Fibroblast of lung (primary cell): ENCODE data around the gene CLCA1.

Source experiments
- EZH2 ChIP-seq: IDR thresholded peaks from 2 replicates; pipeline ENCODE4 v1.5.1; 2012; ENCODE audit warnings: low read length, control low read depth, mild to moderate bottlenecking; ENCODE audit errors: missing control alignments
- TF ChIP-seq, protein P1 (sequence below), 2 donors: IDR thresholded peaks in 1 of 2; conservative IDR thresholded peaks in 1 of 2; 1 replicate in 1 of 2; 2 replicates in 1 of 2; pipeline ENCODE4 v1.5.1; 2011 to 2012; ENCODE audit warnings: low read length in 2 of 2, control low read depth in 1 of 2, inconsistent platforms in 1 of 2, low read depth in 1 of 2, mild to moderate bottlenecking in 1 of 2

DNA sequence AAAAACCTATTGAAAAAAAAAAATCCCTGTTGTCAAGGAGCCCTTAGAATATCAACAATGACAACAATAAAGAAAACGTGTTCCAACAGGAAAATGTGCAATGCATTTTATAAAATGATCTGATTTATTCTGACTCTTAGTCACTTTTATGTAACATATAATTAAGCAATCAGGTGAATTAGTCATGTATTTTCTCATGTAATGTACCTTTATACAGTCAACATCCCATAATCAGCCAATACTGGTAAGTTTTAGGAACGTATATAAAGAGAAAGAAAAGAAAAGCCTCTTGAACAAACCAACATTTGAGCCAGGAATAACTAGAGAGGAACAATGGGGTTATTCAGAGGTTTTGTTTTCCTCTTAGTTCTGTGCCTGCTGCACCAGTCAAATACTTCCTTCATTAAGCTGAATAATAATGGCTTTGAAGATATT lies 78.1 kb downstream of the CLCA1 start, which contains the start of gene CLCA4:
- TF ChIP-seq, protein P1, sequence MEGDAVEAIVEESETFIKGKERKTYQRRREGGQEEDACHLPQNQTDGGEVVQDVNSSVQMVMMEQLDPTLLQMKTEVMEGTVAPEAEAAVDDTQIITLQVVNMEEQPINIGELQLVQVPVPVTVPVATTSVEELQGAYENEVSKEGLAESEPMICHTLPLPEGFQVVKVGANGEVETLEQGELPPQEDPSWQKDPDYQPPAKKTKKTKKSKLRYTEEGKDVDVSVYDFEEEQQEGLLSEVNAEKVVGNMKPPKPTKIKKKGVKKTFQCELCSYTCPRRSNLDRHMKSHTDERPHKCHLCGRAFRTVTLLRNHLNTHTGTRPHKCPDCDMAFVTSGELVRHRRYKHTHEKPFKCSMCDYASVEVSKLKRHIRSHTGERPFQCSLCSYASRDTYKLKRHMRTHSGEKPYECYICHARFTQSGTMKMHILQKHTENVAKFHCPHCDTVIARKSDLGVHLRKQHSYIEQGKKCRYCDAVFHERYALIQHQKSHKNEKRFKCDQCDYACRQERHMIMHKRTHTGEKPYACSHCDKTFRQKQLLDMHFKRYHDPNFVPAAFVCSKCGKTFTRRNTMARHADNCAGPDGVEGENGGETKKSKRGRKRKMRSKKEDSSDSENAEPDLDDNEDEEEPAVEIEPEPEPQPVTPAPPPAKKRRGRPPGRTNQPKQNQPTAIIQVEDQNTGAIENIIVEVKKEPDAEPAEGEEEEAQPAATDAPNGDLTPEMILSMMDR (conservative IDR thresholded peaks at IDR 0.05 in 1 of 2, IDR thresholded peaks at IDR 0.05 in 1 of 2; ENCODE audit: low read depth in 1 of 2, low read length in 2 of 2): no peak
- TF ChIP-seq EZH2: no peak
